ENCODE data around the gene ATXN7L1. TPM values are rescaled to one million over a fixed set of nuclear protein-coding genes. Genes with fewer than 3 reads are reported as not detected.

The ATXN7L1 gene
- total RNA-seq, 1 experiment from 2014 or later = 24.3 TPM

DNA sequence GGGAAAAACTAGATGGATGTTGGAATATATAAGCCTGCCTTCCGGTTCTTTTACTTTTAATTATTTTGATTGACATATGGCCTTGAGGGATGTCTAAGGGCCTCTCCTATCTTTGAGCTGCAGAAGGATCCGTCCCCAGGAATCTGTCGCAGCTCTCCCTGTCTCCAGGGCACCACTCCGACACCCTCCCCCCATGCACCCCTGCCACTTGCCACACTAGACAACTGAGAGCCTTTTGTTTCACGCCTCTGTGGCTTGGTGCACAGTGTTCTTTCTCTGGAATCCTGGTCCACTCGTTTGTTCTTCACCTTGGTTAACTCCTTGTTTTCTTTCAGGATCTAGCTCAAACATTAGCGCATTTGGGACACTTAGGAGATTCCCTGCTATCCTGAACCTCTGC is 171.0 kb downstream of the ATXN7L1 start:
- Mint-ChIP-seq H3K4me3 (no peak overlapping the region), H3K27ac (peak overlapping the region in 1 of 3 experiments; percentile 62; a peak in 2 of 7 replicates), H3K4me1 (peaks cover 27 to 32% of the 10 kb centered on the region in 2 experiments), H3K9me3 (peaks cover 5 to 12% of the 10 kb centered on the region in 2 experiments), H3K36me3 (ENCODE audit: insufficient read depth in 1 of 3, low read depth in 3 of 3) (peaks cover 16 to 22% (median 19%) of the 10 kb centered on the region in 3 experiments), H3K27me3 (ENCODE audit: low read depth) (peaks cover 4% of the 10 kb centered on the region)
- Histone ChIP-seq H3K23ac (ENCODE audit: insufficient read length, low read depth, low read length) (no peak overlapping the region), H4K5ac (ENCODE audit: insufficient read length, low read depth, low read length) (no peak overlapping the region), H3K27me3 (ENCODE audit: insufficient read depth, low read length) (no peaks in the 10 kb centered on the region), H3K4ac (ENCODE audit: low read depth, low read length) (no peak overlapping the region), H3K56ac (ENCODE audit: insufficient read length, low read depth, low read length) (no peak overlapping the region), H3K9ac (ENCODE audit: extremely low read depth, insufficient read length, low read length) (no peak overlapping the region), H3K18ac (ENCODE audit: insufficient read length, low read depth, low read length) (no peak overlapping the region), H2BK120ac (ENCODE audit: low read depth, low read length, poor library complexity, severe bottlenecking) (no peak overlapping the region), H3K4me2 (ENCODE audit: insufficient read depth, insufficient read length, low read length) (no peak overlapping the region), H3K79me2 (ENCODE audit: insufficient read depth, low read length) (no peaks in the 10 kb centered on the region), H2AFZ (ENCODE audit: low read length) (no peak overlapping the region), H4K8ac (replicated peaks; ENCODE audit: insufficient read length, low read depth, low read length) (no peak overlapping the region), H3K14ac (ENCODE audit: insufficient read depth, low read length) (no peak overlapping the region), H2BK20ac (ENCODE audit: low read depth, low read length, poor library complexity, severe bottlenecking) (no peak overlapping the region), H2BK15ac (ENCODE audit: low read depth, low read length) (no peak overlapping the region), H2BK5ac (ENCODE audit: insufficient read length, low read length) (no peak overlapping the region), H3K4me1 (ENCODE audit: insufficient read depth, low read length) (peaks cover 4% of the 10 kb centered on the region; the same call in 1 of the 2 replicates), H2BK12ac (ENCODE audit: insufficient read length, low read depth, low read length) (no peak overlapping the region), H2AK5ac (ENCODE audit: insufficient read length, low read length) (peak overlapping the region; percentile 21), H3K79me1 (ENCODE audit: insufficient read depth, low read depth, low read length, poor library complexity, severe bottlenecking) (no peaks in the 10 kb centered on the region), H3K27ac (ENCODE audit: insufficient read length, low read depth, low read length) (no peak overlapping the region), H3K23me2 (ENCODE audit: insufficient read length, low read depth, low read length, poor library complexity, severe bottlenecking) (no peaks in the 10 kb centered on the region), H3T11ph (ENCODE audit: low read length) (no peak overlapping the region), H4K91ac (ENCODE audit: insufficient read length, low read depth, low read length) (no peak overlapping the region), H4K20me1 (ENCODE audit: control insufficient read depth, insufficient read depth, insufficient read length) (no peaks in the 10 kb centered on the region), H3K9me3 (ENCODE audit: control insufficient read depth, low read depth, low read length) (no peaks in the 10 kb centered on the region)
- DNase-seq = no peak
- TF ChIP-seq, protein P1, sequence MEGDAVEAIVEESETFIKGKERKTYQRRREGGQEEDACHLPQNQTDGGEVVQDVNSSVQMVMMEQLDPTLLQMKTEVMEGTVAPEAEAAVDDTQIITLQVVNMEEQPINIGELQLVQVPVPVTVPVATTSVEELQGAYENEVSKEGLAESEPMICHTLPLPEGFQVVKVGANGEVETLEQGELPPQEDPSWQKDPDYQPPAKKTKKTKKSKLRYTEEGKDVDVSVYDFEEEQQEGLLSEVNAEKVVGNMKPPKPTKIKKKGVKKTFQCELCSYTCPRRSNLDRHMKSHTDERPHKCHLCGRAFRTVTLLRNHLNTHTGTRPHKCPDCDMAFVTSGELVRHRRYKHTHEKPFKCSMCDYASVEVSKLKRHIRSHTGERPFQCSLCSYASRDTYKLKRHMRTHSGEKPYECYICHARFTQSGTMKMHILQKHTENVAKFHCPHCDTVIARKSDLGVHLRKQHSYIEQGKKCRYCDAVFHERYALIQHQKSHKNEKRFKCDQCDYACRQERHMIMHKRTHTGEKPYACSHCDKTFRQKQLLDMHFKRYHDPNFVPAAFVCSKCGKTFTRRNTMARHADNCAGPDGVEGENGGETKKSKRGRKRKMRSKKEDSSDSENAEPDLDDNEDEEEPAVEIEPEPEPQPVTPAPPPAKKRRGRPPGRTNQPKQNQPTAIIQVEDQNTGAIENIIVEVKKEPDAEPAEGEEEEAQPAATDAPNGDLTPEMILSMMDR (conservative IDR thresholded peaks at IDR 0.05) = no peak
- WGBS (ENCODE audit: extremely low coverage, insufficient read length, low lambda C conversion rate) = no CpG with 5 or more reads among the region's 7 CpGs
